ENCODE measurements around the gene ELOVL6.
"Not testable (repeated sequence)": the region's sequence is repeated elsewhere in the genome, so short reads cannot be mapped to it uniquely, and the experiment has no call there.

The ELOVL6 gene, protein sequence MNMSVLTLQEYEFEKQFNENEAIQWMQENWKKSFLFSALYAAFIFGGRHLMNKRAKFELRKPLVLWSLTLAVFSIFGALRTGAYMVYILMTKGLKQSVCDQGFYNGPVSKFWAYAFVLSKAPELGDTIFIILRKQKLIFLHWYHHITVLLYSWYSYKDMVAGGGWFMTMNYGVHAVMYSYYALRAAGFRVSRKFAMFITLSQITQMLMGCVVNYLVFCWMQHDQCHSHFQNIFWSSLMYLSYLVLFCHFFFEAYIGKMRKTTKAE

DNA sequence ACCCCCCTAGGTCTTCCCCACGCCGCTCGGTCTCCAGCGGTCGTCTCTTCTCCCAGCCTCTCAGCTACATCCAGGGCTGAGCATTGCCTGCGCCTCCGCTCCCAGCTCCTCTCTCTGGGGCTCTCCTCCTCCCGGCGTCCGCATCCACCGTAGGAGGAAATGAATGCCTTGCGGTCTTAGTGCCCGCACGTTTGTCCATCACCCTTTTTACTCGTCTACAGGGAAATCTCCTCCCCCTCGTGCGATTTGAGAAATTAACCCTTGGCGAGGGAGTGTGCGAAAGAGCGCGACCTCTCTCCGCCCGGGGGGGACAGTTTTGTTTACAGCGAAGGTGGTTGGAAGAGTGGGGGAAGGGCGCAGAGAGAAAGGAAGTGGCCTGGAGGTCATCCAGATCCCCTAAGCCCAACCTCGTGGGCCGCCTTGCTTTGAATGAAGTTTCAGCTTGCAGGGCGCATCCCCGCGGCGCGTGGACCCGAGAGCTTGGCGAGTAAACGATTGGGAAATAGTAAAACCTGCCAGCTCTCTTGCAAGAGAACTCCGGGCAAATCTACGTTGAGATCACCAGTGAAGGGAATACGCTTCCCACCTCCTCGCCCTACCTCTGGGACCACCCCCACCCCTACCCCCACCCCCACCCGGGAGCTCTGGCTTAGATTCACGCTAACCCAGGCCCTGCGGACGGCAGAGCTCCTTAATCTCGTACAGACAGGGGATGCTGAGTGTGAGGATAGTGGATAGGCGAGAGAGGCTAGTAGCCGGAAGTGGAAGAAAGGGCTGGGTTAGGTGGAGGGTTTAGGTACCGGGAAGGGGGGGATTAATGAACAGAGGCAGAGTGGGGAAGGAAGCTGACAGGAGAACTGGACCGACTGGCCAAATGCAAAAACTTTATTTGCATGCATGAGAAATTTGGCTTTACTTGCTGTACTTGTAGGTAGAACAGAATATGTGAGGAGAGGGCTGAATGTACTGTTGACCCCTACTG, at the start of gene ELOVL6:
ELOVL6 (minus strand) TSS at position 181 of the 982 bp plus-strand sequence. CDS start 280 bp downstream, outside the sequence.
- Mint-ChIP-seq H3K4me3 (peak within 1 kb of the TSS; percentile 92), H3K27me3 (no peaks in the 10 kb centered on the region)
- peak; percentile 55 for DNase-seq

GRCh38 chr4:110248100-110248499, 49.7 kb upstream of the ELOVL6 start:
- Mint-ChIP-seq H3K4me1 (no peaks in the 10 kb centered on the region), H3K27ac (no peak overlapping the region), H3K36me3 (ENCODE audit: low read depth) (no peaks in the 10 kb centered on the region), H3K9me3 (no peaks in the 10 kb centered on the region), H3K27me3 (no peaks in the 10 kb centered on the region), H3K4me3 (no peak overlapping the region)
- ATAC-seq (no peak), DNase-seq (no peak)

More for the DNA sequence above, at the start of gene ELOVL6:
- ATAC-seq = peak; percentile 5
- peaks cover 4% of the 10 kb centered on the region for H3K36me3 Mint-ChIP-seq (ENCODE audit: low read depth)
- peaks cover 27% of the 10 kb centered on the region for H3K4me1 Mint-ChIP-seq
- no peaks in the 10 kb centered on the region for H3K9me3 Mint-ChIP-seq
- H3K27ac Mint-ChIP-seq = peak within 1 kb of the TSS; percentile 95

DNA sequence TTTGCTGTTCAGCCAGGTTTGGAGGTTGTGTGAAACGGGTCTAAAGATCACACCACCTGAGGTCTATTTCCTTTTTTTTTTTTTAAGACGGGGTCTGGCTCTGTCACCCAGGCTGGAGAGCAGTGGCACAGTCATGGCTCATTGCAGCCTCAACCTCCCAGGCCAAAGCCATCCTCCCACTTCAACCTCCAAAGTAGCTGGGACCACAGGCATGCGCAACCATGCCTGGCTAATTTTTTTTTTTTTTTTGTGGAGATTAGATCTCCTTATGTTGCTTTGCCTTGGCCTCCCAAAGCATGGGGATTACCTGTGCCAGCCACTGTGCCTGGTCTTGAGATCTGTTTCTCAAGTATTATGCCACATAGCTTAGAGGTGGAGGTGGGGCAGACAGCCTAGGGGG, 49.2 kb upstream of the ELOVL6 start:
- H3K4me3 Mint-ChIP-seq = no peak overlapping the region
- ATAC-seq = no peak
- H3K36me3 Mint-ChIP-seq (ENCODE audit: low read depth) = no peaks in the 10 kb centered on the region
- no peaks in the 10 kb centered on the region for H3K4me1 Mint-ChIP-seq
- H3K27me3 Mint-ChIP-seq = no peaks in the 10 kb centered on the region
- DNase-seq = no peak
- no peaks in the 10 kb centered on the region for H3K9me3 Mint-ChIP-seq
- H3K27ac Mint-ChIP-seq = no peak overlapping the region

DNA sequence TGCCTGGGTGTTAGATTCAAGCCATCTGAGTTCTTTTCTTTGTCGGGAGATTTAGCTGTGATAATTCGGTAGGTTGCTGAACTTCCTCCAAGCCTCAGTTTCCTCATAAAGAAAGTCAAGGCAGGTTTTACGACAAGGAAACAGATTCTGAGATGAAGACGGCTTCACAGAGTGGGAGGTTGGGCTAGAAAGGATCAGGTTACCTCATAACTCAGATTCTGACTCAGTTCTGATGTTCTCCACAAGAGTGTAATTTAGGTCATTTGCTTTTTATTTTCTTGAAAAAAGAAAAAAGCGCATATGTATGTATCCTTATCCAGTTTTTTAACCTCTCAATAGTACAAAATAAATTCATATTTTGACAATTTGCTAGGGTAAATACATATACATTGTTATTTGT, 47.2 kb upstream of the ELOVL6 start:
- no peaks in the 10 kb centered on the region for H3K4me1 Mint-ChIP-seq
- H3K4me3 Mint-ChIP-seq = no peak overlapping the region
- DNase-seq (no peak), ATAC-seq (no peak)
- no peaks in the 10 kb centered on the region for H3K27me3 Mint-ChIP-seq
- H3K9me3 Mint-ChIP-seq = no peaks in the 10 kb centered on the region
- no peaks in the 10 kb centered on the region for H3K36me3 Mint-ChIP-seq (ENCODE audit: low read depth)
- no peak overlapping the region for H3K27ac Mint-ChIP-seq

DNA sequence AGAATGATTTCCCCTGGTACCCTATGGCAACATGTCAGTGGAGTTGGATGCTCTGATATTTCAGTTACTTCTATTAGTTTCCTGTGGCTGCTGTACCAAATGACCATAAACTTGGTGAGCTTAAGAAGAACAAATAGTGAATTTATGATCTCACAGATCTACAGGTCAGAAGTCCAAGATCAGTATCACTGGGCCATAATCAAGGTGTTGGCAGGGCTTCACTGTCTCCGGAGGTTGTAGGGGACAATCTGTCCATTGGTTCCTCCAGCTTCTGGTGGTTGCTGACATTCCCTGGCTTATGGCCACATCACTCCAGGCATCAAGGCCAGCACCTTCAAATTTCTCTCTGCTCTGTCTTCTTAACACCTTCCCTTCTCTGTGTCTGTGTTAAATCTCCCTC, 37.9 kb upstream of the ELOVL6 start:
- ATAC-seq (no peak), DNase-seq (no peak)
- H3K27ac Mint-ChIP-seq = no peak overlapping the region
- H3K9me3 Mint-ChIP-seq = no peaks in the 10 kb centered on the region
- no peaks in the 10 kb centered on the region for H3K27me3 Mint-ChIP-seq
- H3K4me1 Mint-ChIP-seq = no peaks in the 10 kb centered on the region
- no peak overlapping the region for H3K4me3 Mint-ChIP-seq
- no peaks in the 10 kb centered on the region for H3K36me3 Mint-ChIP-seq (ENCODE audit: low read depth)

GRCh38 chr4:110233581-110233980, 35.2 kb upstream of the ELOVL6 start:
- H3K36me3 Mint-ChIP-seq (ENCODE audit: low read depth); DNase-seq; H3K9me3 Mint-ChIP-seq; H3K4me3 Mint-ChIP-seq; ATAC-seq; H3K4me1 Mint-ChIP-seq; H3K27me3 Mint-ChIP-seq; H3K27ac Mint-ChIP-seq: not testable (repeated sequence)

GRCh38 chr4:110231869-110232268, 33.5 kb upstream of the ELOVL6 start:
- Mint-ChIP-seq H3K27ac (no peak overlapping the region), H3K4me1 (no peaks in the 10 kb centered on the region), H3K36me3 (ENCODE audit: low read depth) (no peaks in the 10 kb centered on the region), H3K9me3 (no peaks in the 10 kb centered on the region), H3K4me3 (no peak overlapping the region), H3K27me3 (no peaks in the 10 kb centered on the region)
- no peak for DNase-seq
- ATAC-seq = no peak

DNA sequence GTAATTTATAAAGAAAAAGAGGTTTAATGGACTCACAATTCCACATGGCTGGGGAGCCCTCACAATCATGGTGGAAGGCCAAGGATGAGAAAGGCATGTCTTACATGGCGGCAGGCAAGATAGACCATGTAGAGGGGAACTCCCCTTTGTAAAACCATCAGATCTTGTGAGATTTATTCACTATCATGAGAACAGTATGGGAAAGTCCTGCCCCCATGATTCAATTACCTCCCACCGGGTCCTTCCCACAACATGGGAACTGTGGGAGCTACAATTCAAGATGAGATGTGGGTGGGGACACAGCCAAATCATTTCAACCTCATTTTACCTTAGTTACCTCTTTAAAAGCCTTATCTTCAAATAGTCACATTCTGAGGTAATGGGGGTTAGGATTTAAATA, 30.9 kb upstream of the ELOVL6 start:
- ATAC-seq (no peak), DNase-seq (no peak)
- no peak overlapping the region for H3K27ac Mint-ChIP-seq
- no peak overlapping the region for H3K4me3 Mint-ChIP-seq
- H3K36me3 Mint-ChIP-seq (ENCODE audit: low read depth) = no peaks in the 10 kb centered on the region
- H3K9me3 Mint-ChIP-seq = no peaks in the 10 kb centered on the region
- H3K4me1 Mint-ChIP-seq = no peaks in the 10 kb centered on the region
- no peaks in the 10 kb centered on the region for H3K27me3 Mint-ChIP-seq

GRCh38 chr4:110224812-110225211, 26.4 kb upstream of the ELOVL6 start:
- H3K27ac Mint-ChIP-seq = no peak overlapping the region
- ATAC-seq = no peak
- no peaks in the 10 kb centered on the region for H3K4me1 Mint-ChIP-seq
- H3K27me3 Mint-ChIP-seq = no peaks in the 10 kb centered on the region
- H3K36me3 Mint-ChIP-seq (ENCODE audit: low read depth) = no peaks in the 10 kb centered on the region
- DNase-seq = no peak
- H3K9me3 Mint-ChIP-seq = peaks cover 4% of the 10 kb centered on the region
- H3K4me3 Mint-ChIP-seq = no peak overlapping the region

GRCh38 chr4:110224142-110224541, 25.7 kb upstream of the ELOVL6 start:
- Mint-ChIP-seq H3K36me3 (ENCODE audit: low read depth) (peaks cover under 1% of the 10 kb centered on the region), H3K4me1 (no peaks in the 10 kb centered on the region), H3K27me3 (no peaks in the 10 kb centered on the region), H3K4me3 (no peak overlapping the region), H3K27ac (no peak overlapping the region), H3K9me3 (peaks cover 10% of the 10 kb centered on the region)
- DNase-seq (no peak), ATAC-seq (no peak)

DNA sequence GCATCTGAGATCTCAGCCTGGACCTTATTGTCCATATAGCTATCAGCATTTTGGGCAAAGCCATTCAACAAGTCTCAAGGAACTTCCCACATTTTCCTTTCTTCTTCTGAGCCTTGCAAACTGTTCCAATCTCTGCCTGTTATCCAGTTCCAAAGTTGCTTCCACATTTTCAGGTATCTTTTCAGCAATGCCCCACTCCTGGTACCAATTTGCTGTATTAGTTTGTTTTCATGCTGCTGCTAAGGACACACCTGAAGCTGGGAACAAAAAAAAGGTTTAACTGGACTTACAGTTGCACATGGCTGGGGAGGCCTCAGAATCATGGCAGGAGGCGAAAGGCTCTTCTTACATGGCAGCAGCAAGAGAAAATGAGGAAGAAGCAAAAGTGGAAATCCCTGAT, 20.5 kb upstream of the ELOVL6 start:
- peaks cover 17% of the 10 kb centered on the region for H3K9me3 Mint-ChIP-seq
- not testable (repeated sequence) for H3K4me3 Mint-ChIP-seq; H3K4me1 Mint-ChIP-seq; ATAC-seq; H3K27ac Mint-ChIP-seq; DNase-seq; H3K27me3 Mint-ChIP-seq; H3K36me3 Mint-ChIP-seq (ENCODE audit: low read depth)

GRCh38 chr4:110217181-110217580, 18.8 kb upstream of the ELOVL6 start:
- ATAC-seq; H3K4me3 Mint-ChIP-seq; H3K36me3 Mint-ChIP-seq (ENCODE audit: low read depth); H3K27ac Mint-ChIP-seq; H3K27me3 Mint-ChIP-seq; H3K4me1 Mint-ChIP-seq; DNase-seq: not testable (repeated sequence)
- peaks cover 17% of the 10 kb centered on the region for H3K9me3 Mint-ChIP-seq

DNA sequence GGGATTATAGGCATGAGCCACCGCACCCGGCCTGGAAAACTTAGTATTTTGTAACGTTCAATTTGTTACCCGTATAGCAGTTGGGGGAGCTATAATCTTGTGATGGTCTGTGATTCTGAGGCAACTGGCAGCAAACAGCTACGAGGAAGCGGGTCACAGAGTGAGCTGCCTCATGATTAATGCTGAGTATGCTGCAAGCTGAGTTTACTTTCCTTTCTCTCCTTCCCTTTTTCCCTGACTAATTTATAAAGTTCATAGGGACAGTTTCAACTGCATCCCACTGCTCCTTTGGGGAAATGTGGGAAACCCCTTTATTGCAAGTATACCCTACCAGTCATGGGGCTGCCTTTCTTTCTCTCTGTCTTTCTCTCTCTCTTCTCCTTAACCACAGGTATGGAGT, 17.7 kb upstream of the ELOVL6 start:
- Mint-ChIP-seq H3K27ac (no peak overlapping the region), H3K4me1 (peaks cover under 1% of the 10 kb centered on the region), H3K27me3 (peaks cover 3% of the 10 kb centered on the region), H3K4me3 (no peak overlapping the region), H3K9me3 (peaks cover 17% of the 10 kb centered on the region), H3K36me3 (ENCODE audit: low read depth) (peaks cover 7% of the 10 kb centered on the region)
- ATAC-seq (no peak), DNase-seq (no peak)

GRCh38 chr4:110211770-110212061, 13.3 kb upstream of the ELOVL6 start:
- no peak overlapping the region for H3K4me3 Mint-ChIP-seq
- H3K27ac Mint-ChIP-seq = no peak overlapping the region
- peaks cover 1% of the 10 kb centered on the region for H3K4me1 Mint-ChIP-seq
- no peaks in the 10 kb centered on the region for H3K36me3 Mint-ChIP-seq (ENCODE audit: low read depth)
- peaks cover 3% of the 10 kb centered on the region for H3K27me3 Mint-ChIP-seq
- ATAC-seq (no peak), DNase-seq (no peak)
- H3K9me3 Mint-ChIP-seq = no peaks in the 10 kb centered on the region

Measured in activated naive CD8-positive, alpha-beta T cell treated with anti-CD3 and anti-CD28 coated beads, Interleukin-2, amount 50 U/mL, for 24 hours (primary cell).